ENCODE measurements around the gene FTL.

Gene FTL

DNA sequence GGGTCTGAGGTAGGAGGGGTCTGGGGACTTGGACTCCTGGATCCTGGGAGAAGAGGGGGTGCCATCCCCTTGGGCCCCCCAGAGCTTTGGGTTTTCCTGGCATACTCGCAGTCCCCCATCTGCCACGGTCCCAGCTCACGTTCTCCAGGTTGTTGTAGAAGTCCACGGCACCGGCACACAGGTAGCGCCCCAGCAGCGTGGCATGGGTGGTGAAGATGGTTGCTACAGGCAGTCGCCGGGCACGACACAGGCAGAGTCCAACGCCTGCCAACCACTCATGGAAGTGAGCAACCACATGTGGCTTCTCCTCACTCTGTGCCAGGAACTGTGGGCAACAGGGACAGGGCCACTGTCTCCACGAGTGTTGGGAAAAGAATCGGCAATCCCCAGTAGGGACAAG is 20.6 kb downstream of the FTL start:
- ChIA-PET CTCF (interaction anchor here (1.0 to 3.0 kb wide), 5 partner anchors 9 to 15 kb away, joined by 3 to 10 read pairs (median 8); no protein-coding TSS in a partner anchor), POLR2A (no interaction called here)
- TF ChIP-seq, protein P1, sequence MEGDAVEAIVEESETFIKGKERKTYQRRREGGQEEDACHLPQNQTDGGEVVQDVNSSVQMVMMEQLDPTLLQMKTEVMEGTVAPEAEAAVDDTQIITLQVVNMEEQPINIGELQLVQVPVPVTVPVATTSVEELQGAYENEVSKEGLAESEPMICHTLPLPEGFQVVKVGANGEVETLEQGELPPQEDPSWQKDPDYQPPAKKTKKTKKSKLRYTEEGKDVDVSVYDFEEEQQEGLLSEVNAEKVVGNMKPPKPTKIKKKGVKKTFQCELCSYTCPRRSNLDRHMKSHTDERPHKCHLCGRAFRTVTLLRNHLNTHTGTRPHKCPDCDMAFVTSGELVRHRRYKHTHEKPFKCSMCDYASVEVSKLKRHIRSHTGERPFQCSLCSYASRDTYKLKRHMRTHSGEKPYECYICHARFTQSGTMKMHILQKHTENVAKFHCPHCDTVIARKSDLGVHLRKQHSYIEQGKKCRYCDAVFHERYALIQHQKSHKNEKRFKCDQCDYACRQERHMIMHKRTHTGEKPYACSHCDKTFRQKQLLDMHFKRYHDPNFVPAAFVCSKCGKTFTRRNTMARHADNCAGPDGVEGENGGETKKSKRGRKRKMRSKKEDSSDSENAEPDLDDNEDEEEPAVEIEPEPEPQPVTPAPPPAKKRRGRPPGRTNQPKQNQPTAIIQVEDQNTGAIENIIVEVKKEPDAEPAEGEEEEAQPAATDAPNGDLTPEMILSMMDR (IDR thresholded peaks at IDR 0.05; ENCODE audit: insufficient read depth, low read length, missing control alignments) = no peak
- DNase-seq (ENCODE audit: low read depth, low spot score) = no peak
- H3K4me3 ChIP-seq (ENCODE audit: low read depth, low read length) = no peak overlapping the region

DNA sequence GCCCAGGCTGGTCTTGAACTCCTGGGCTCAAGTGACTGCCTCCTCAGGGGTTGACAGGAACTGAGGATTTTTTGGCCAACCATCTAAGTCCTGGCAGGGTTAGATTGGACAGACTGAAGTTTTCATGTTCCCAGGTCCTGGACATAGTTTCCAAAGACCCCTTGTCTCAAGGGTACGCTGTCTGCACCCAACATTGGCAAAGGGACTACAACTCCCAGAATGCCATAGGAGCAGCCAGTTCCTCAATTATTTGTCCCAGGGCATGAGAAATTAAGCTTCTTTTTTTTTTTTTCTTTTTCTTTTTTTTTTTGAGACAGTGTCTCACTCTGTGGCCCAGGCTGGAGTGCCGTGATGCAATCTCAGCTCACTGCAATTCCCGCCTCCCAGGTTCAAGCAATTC is 21.1 kb downstream of the FTL start:
- TF ChIP-seq, protein P1 (IDR thresholded peaks at IDR 0.05; ENCODE audit: insufficient read depth, low read length, missing control alignments) = no peak
- H3K4me3 ChIP-seq (ENCODE audit: low read depth, low read length) = no peak overlapping the region
- ChIA-PET POLR2A (no interaction called here), CTCF (interaction anchor here (0.6 to 2.9 kb wide), 6 partner anchors 9 to 239 kb away, joined by 3 to 13 read pairs (median 6); no protein-coding TSS in a partner anchor)
- no peak for DNase-seq (ENCODE audit: low read depth, low spot score)

DNA sequence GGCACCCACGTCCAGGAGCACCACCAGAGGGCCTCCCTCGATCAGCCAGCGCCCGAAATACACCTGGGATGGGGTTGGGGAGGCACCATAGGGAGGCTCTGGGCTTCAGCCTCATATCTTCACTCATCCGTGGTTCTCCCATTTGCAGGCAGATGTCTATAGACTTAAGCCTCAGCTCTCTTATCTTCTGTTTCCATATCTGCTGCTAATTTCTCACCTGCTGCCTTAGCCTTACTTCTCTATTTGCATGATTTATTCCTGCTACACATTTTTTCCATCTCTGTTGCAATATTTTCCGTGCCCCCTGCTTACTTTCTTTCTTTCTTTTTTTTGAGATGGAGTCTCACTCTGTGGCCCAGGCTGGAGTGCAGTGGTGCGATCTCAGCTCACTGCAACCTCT is 22.2 kb downstream of the FTL start:
- POLR2A ChIA-PET = no interaction called here
- H3K4me3 ChIP-seq (ENCODE audit: low read depth, low read length) = no peak overlapping the region
- TF ChIP-seq, protein P1 (IDR thresholded peaks at IDR 0.05; ENCODE audit: insufficient read depth, low read length, missing control alignments) = no peak
- DNase-seq (ENCODE audit: low read depth, low spot score) = no peak
- CTCF ChIA-PET = interaction anchor here (0.6 to 2.9 kb wide), 6 partner anchors 10 to 240 kb away, joined by 3 to 13 read pairs (median 6); no protein-coding TSS in a partner anchor

DNA sequence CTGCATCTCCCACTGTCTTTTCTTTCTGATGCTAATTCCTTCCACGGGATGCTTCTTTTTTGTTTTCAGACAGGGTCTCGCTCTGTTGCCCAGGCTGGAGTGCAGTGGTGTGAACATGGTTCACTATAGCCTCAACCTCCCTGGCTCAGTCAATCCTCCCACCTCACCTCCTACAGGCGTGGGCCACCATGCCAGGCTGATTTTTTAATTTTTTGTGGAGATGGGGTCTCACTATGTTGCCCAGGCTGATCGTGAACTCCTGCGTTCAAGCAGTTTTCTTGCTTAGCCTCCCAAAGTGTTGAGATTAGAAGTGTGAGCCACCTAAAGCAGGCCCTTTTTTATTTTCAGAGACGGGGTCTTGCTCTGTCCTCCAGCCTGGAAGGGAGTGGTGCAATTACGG is 23.2 kb downstream of the FTL start:
- CTCF ChIA-PET = interaction anchor here (0.7 to 1.3 kb wide), 3 partner anchors 10 to 18 kb away, joined by 3 to 5 read pairs (median 3); no protein-coding TSS in a partner anchor
- TF ChIP-seq, protein P1 (IDR thresholded peaks at IDR 0.05; ENCODE audit: insufficient read depth, low read length, missing control alignments) = no peak
- H3K4me3 ChIP-seq (ENCODE audit: low read depth, low read length) = no peak overlapping the region
- POLR2A ChIA-PET = no interaction called here
- DNase-seq (ENCODE audit: low read depth, low spot score) = no peak

DNA sequence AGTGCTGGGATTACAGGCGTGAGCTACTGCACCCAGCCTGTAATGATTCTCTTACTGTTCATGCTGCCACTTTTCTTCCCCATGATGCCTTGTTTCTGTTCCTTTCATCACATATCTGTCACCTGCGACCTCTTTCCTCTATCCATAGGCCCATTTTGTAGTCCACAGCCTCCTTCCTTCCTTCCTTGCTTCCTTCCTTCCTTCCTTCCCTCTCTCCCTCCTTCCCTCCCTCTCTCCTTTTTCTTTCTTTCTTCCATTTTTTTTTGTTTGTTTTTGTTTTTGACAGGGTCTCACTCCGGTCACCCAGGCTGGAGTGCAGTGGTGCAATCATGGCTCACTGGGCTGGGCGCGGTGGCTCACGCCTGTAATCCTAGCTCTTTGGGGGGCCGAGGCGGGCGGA is 23.8 kb downstream of the FTL start:
- POLR2A ChIA-PET = no interaction called here
- CTCF ChIA-PET = interaction anchor here (0.7 to 1.3 kb wide), 4 partner anchors 10 to 49 kb away, joined by 3 to 5 read pairs (median 3); no protein-coding TSS in a partner anchor
- no peak for DNase-seq (ENCODE audit: low read depth, low spot score)
- TF ChIP-seq, protein P1 (IDR thresholded peaks at IDR 0.05; ENCODE audit: insufficient read depth, low read length, missing control alignments) = no peak
- no peak overlapping the region for H3K4me3 ChIP-seq (ENCODE audit: low read depth, low read length)

DNA sequence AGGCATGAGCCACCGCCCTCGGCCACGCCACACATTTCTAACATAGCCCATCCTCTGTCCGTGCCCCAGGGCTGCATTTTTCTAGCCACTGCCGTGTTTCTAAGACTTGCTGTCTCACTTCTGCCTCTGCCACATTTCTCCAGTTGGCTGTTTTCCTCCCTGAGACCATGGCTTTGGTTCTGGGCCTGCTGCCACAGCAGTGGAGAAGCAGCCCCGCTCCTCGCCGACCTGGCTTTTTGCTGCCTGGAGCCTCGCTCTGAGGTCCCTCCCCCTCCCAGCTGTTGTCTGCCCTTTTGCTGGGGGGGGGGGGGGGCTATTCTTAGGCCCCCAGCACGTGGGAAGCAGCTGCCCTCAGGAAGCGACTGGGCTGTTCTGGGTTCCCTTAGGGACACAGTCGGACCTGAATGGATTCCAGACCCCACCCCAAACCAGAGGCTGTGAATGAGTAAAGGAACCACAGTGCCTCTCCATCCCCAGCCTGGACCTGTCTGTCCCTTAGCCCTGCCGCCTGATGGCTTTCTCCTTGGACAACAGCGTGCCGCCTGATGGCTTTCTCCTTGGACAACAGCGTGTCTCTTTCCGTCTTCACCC is 24.7 kb downstream of the FTL start:
- DNase-seq (ENCODE audit: low read depth, low spot score) = no peak
- POLR2A ChIA-PET = interaction anchor here (0.6 kb wide), 1 partner anchor 26 kb away, joined by 3 read pairs; no protein-coding TSS in a partner anchor
- CTCF ChIA-PET = interaction anchor here (0.9 to 6.8 kb wide), 4 partner anchors 10 to 48 kb away, joined by 3 to 128 read pairs (median 8); no protein-coding TSS in a partner anchor
- TF ChIP-seq, protein P1 (IDR thresholded peaks at IDR 0.05; ENCODE audit: insufficient read depth, low read length, missing control alignments) = no peak
- H3K4me3 ChIP-seq (ENCODE audit: low read depth, low read length) = no peak overlapping the region
